GM18505 (cell line): ENCODE data around the gene ARNT2.

ENCODE experiments used
- ATAC-seq: cut with Tn5 transposase; IDR thresholded peaks from one replicate; pipeline ENCODE4 v1.9.1; 2021; ENCODE audit not compliant: unreplicated experiment
- POLR2A ChIP-seq: IDR thresholded peaks from 4 replicates; pipeline ENCODE4 v1.6.1; 2011; ENCODE audit warnings: borderline replicate concordance; ENCODE audit not compliant: insufficient read depth, insufficient read length; ENCODE audit errors: extremely low read depth

The ARNT2 gene

GRCh38 chr15:80591938-80592825 is 188.0 kb downstream of the ARNT2 start:
- no peak for TF ChIP-seq POLR2A
- no peak for ATAC-seq

- no peak for ATAC-seq
- TF ChIP-seq POLR2A: no peak
These were observed 189.4 kb downstream of the ARNT2 start for GRCh38 chr15:80593486-80594030.

GRCh38 chr15:80594091-80594889 is 190.1 kb downstream of the ARNT2 start:
- TF ChIP-seq POLR2A: no peak
- no peak for ATAC-seq

- ATAC-seq: no peak
- TF ChIP-seq POLR2A: no peak
These were observed 191.2 kb downstream of the ARNT2 start for GRCh38 chr15:80595396-80595795.

- no peak for ATAC-seq
These were observed 192.4 kb downstream of the ARNT2 start for GRCh38 chr15:80596521-80596976.

GRCh38 chr15:80597076-80597475 is 192.9 kb downstream of the ARNT2 start:
- no peak for ATAC-seq
- TF ChIP-seq POLR2A: no peak

More at GRCh38 chr15:80596521-80596976, 192.4 kb downstream of the ARNT2 start:
- no peak for TF ChIP-seq POLR2A

- no peak for ATAC-seq
- TF ChIP-seq POLR2A: no peak
These were observed 195.2 kb downstream of the ARNT2 start for GRCh38 chr15:80599359-80599758.

GRCh38 chr15:80600626-80601025 is 196.4 kb downstream of the ARNT2 start:
- ATAC-seq: no peak
- no peak for TF ChIP-seq POLR2A

- ATAC-seq: no peak
- TF ChIP-seq POLR2A: no peak
These were observed 197.1 kb downstream of the ARNT2 start for GRCh38 chr15:80601256-80601655.

GRCh38 chr15:80604583-80605575 is 200.7 kb downstream of the ARNT2 start:
- no peak for TF ChIP-seq POLR2A
- no peak for ATAC-seq

GRCh38 chr15:80605591-80606150 is 201.5 kb downstream of the ARNT2 start:
- no peak for ATAC-seq
- TF ChIP-seq POLR2A: no peak

GRCh38 chr15:80606511-80607071 is 202.4 kb downstream of the ARNT2 start:
- no peak for ATAC-seq
- TF ChIP-seq POLR2A: no peak
